IMR-90 (cell line): ENCODE data around the gene OR2A12. TPM values are rescaled to one million over a fixed set of nuclear protein-coding genes. Genes with fewer than 3 reads are reported as not detected.

Experiments used
- ATAC-seq: fragments of 200-7000 bp; cut with Tn5 transposase; 2 replicates; pipeline ENCODE4 v1.9.1; 2020; ENCODE audit warnings: low read depth, mild to moderate bottlenecking, moderate library complexity
- BruUV-seq: library from RNA; stranded (reverse); fragments of 400-500 nt; replicated peaks from 2 replicates; lab custom pipeline; 2021; lab: Mats Ljungman, UMichigan
- CTCF ChIA-PET: fragments of 300-600 bp; formaldehyde crosslinking; extraction: SDS; loops from one replicate; lab custom pipeline; 2021; ENCODE audit warnings: antibody characterized with exemption; lab: Yijun Ruan, JAX
- POLR2A ChIA-PET: fragments of 300-600 bp; sonication (Branson Sonifier 250); formaldehyde crosslinking; loops from one replicate; lab custom pipeline; 2022; ENCODE audit warnings: antibody characterized with exemption; ENCODE audit not compliant: unreplicated experiment; lab: Charles Lee
- DNase-seq: peaks from one replicate; pipeline ENCODE4 v3.0.0; 2013
- H2AFZ ChIP-seq: replicated peaks from 2 replicates; pipeline ENCODE3; 2013; ENCODE audit warnings: low read length, mild to moderate bottlenecking; ENCODE audit not compliant: poor library complexity
- H2AK5ac ChIP-seq: 2 replicates; pipeline ENCODE4 v1.6.1; 2013; ENCODE audit warnings: low read depth, low read length, inconsistent platforms
- H2AK9ac ChIP-seq: replicated peaks from 2 replicates; pipeline ENCODE3; 2013; ENCODE audit warnings: mild to moderate bottlenecking, low read depth, low read length, moderate library complexity; ENCODE audit not compliant: poor library complexity
- H2BK120ac ChIP-seq: 2 replicates; pipeline ENCODE4 v1.6.1; 2013; ENCODE audit warnings: low read depth, low read length, inconsistent platforms
- H2BK15ac ChIP-seq: 3 replicates; pipeline ENCODE4 v1.6.1; 2013; ENCODE audit warnings: low read depth, low read length, inconsistent platforms
- H2BK20ac ChIP-seq: 2 replicates; pipeline ENCODE4 v1.6.1; 2013; ENCODE audit warnings: low read depth, mild to moderate bottlenecking, inconsistent platforms, low read length, moderate library complexity
- H2BK5ac ChIP-seq: 2 replicates; pipeline ENCODE4 v1.6.1; 2013; ENCODE audit warnings: mild to moderate bottlenecking, low read depth, low read length, inconsistent platforms; ENCODE audit not compliant: poor library complexity, severe bottlenecking
- H3K14ac ChIP-seq: replicated peaks from 2 replicates; pipeline ENCODE4 v1.6.1; 2013; ENCODE audit warnings: low read depth, low read length, inconsistent platforms
- H3K18ac ChIP-seq: 2 replicates; pipeline ENCODE4 v1.6.1; 2013; ENCODE audit warnings: low read depth, low read length, control low read depth
- H3K23ac ChIP-seq: 2 replicates; pipeline ENCODE4 v1.6.1; 2013; ENCODE audit warnings: low read depth, low read length, inconsistent platforms
- H3K27ac ChIP-seq: 2 replicates; pipeline ENCODE4 v1.5.1; 2013; ENCODE audit warnings: mild to moderate bottlenecking, control low read depth, low read length; ENCODE audit not compliant: insufficient read depth
- H3K27me3 ChIP-seq: 2 replicates; pipeline ENCODE4 v1.6.1; 2013; ENCODE audit warnings: low read length; ENCODE audit not compliant: control insufficient read depth, insufficient read depth
- H3K36me3 ChIP-seq: 2 replicates; pipeline ENCODE4 v1.6.1; 2013; ENCODE audit warnings: low read length, mixed read lengths; ENCODE audit not compliant: control insufficient read depth, insufficient read depth
- H3K4ac ChIP-seq: 2 replicates; pipeline ENCODE4 v1.6.1; 2013; ENCODE audit warnings: low read depth, low read length, inconsistent platforms
- H3K4me1 ChIP-seq: 2 replicates; pipeline ENCODE4 v1.6.1; 2013; ENCODE audit warnings: low read length, mixed read lengths; ENCODE audit not compliant: control insufficient read depth, insufficient read depth
- H3K4me2 ChIP-seq: 2 replicates; pipeline ENCODE4 v1.6.1; 2013; ENCODE audit warnings: low read depth, mild to moderate bottlenecking, control low read depth, low read length, moderate library complexity
- H3K4me3 ChIP-seq: 2 replicates; pipeline ENCODE4 v1.5.1; 2013; ENCODE audit warnings: low read depth, mild to moderate bottlenecking, control low read depth, low read length, moderate library complexity; ENCODE audit not compliant: insufficient read depth
- H3K56ac ChIP-seq: 2 replicates; pipeline ENCODE4 v1.6.1; 2013; ENCODE audit warnings: low read length, inconsistent platforms; ENCODE audit not compliant: insufficient read depth; ENCODE audit errors: extremely low read depth
- H3K79me1 ChIP-seq, 2 experiments: 2 replicates each; pipeline ENCODE4 v1.6.1; 2013; ENCODE audit warnings: low read length in 2 of 2, inconsistent platforms in 1 of 2, low read depth in 1 of 2
- H3K9ac ChIP-seq: 2 replicates; pipeline ENCODE4 v1.6.1; 2013; ENCODE audit warnings: low read depth, low read length, control low read depth
- H3K9me1 ChIP-seq: 2 replicates; pipeline ENCODE4 v1.6.1; 2013; ENCODE audit warnings: low read length, inconsistent platforms; ENCODE audit not compliant: insufficient read depth
- H3K9me3 ChIP-seq: 2 replicates; pipeline ENCODE4 v1.6.1; 2013; ENCODE audit warnings: low read length; ENCODE audit not compliant: control insufficient read depth, insufficient read depth
- H4K20me1 ChIP-seq: 2 replicates; pipeline ENCODE4 v1.6.1; 2013; ENCODE audit warnings: low read length, inconsistent platforms; ENCODE audit not compliant: insufficient read depth
- H4K5ac ChIP-seq: 2 replicates; pipeline ENCODE4 v1.6.1; 2013; ENCODE audit warnings: mild to moderate bottlenecking, low read depth, low read length, control low read depth
- H4K8ac ChIP-seq, 2 experiments: 2 replicates each; pipeline ENCODE4 v1.6.1; 2013; ENCODE audit warnings: low read depth in 2 of 2, low read length in 2 of 2, control low read depth in 1 of 2, inconsistent platforms in 1 of 2
- H4K91ac ChIP-seq: 2 replicates; pipeline ENCODE4 v1.6.1; 2013; ENCODE audit warnings: low read depth, low read length, inconsistent platforms; ENCODE audit not compliant: insufficient read depth
- BHLHE40 ChIP-seq: fragments of 150-350 bp; IDR thresholded peaks from 2 replicates; pipeline ENCODE4 v1.6.1; 2016; ENCODE audit warnings: mild to moderate bottlenecking, low read depth, low read length
- CEBPB ChIP-seq: IDR thresholded peaks from 2 replicates; pipeline ENCODE4 v1.6.1; 2012; ENCODE audit warnings: low read depth, low read length, improper control_type of control experiment
- CHD1 ChIP-seq: IDR thresholded peaks from 2 replicates; pipeline ENCODE4 v1.6.1; 2012; ENCODE audit warnings: low read depth, low read length, improper control_type of control experiment
- CTCF ChIP-seq: conservative IDR thresholded peaks from 2 replicates; pipeline ENCODE4 v1.5.1; 2012; ENCODE audit warnings: mild to moderate bottlenecking, low read depth, low read length, improper control_type of control experiment
- ELK1 ChIP-seq: fragments of 150-350 bp; IDR thresholded peaks from 2 replicates; pipeline ENCODE4 v1.6.1; 2016; ENCODE audit warnings: low read depth, mild to moderate bottlenecking, low read length, moderate library complexity, borderline replicate concordance
- FOS ChIP-seq: fragments of 150-350 bp; IDR thresholded peaks from 2 replicates; pipeline ENCODE4 v1.6.1; 2016; ENCODE audit warnings: low read depth, low read length
- MAFK ChIP-seq: IDR thresholded peaks from 2 replicates; pipeline ENCODE4 v1.6.1; 2012; ENCODE audit warnings: low read depth, low read length, improper control_type of control experiment
- MAZ ChIP-seq: IDR thresholded peaks from 2 replicates; pipeline ENCODE4 v1.6.1; 2012; ENCODE audit warnings: low read depth, mild to moderate bottlenecking, low read length, improper control_type of control experiment, moderate library complexity, borderline replicate concordance
- MXI1 ChIP-seq: IDR thresholded peaks from 2 replicates; pipeline ENCODE4 v1.6.1; 2012; ENCODE audit warnings: low read depth, mild to moderate bottlenecking, low read length, moderate library complexity, borderline replicate concordance
- NFE2L2 ChIP-seq: fragments of 150-350 bp; IDR thresholded peaks from 2 replicates; pipeline ENCODE4 v1.6.1; 2016; ENCODE audit warnings: low read depth, mild to moderate bottlenecking, low read length
- POLR2A ChIP-seq: IDR thresholded peaks from 2 replicates; pipeline ENCODE4 v1.6.1; 2012; ENCODE audit warnings: mild to moderate bottlenecking, low read depth, low read length
- RAD21 ChIP-seq: IDR thresholded peaks from 2 replicates; pipeline ENCODE4 v1.6.1; 2012; ENCODE audit warnings: low read length, improper control_type of control experiment
- RCOR1 ChIP-seq: IDR thresholded peaks from 2 replicates; pipeline ENCODE4 v1.6.1; 2012; ENCODE audit warnings: mild to moderate bottlenecking, low read length, improper control_type of control experiment; ENCODE audit not compliant: insufficient replicate concordance
- RFX5 ChIP-seq: IDR thresholded peaks from 2 replicates; pipeline ENCODE4 v1.8.0; 2012; ENCODE audit warnings: low read depth, mild to moderate bottlenecking, low read length, moderate library complexity
- SMC3 ChIP-seq: fragments of 150-350 bp; IDR thresholded peaks from 2 replicates; pipeline ENCODE4 v1.6.1; 2016; ENCODE audit warnings: low read depth, mild to moderate bottlenecking, antibody characterized with exemption, low read length, moderate library complexity
- USF2 ChIP-seq: fragments of 150-350 bp; IDR thresholded peaks from 2 replicates; pipeline ENCODE4 v1.6.1; 2017; ENCODE audit warnings: mild to moderate bottlenecking, antibody characterized with exemption, low read length, low read depth
- WGBS, 2 experiments: methylation state at CpG; one replicate each; pipeline versions ENCODE4 v1.1.5 to v1.1.7; 2013; ENCODE audit warnings: missing lambda C conversion rate in 2 of 2; ENCODE audit not compliant: insufficient read length in 1 of 2; ENCODE audit errors: extremely low coverage in 2 of 2; 5-methylcytosine and 5-hydroxymethylcytosine counted together
- dilution Hi-C: fragments of 300-500 bp; cut with HindIII; formaldehyde crosslinking; loops from one replicate; pipeline ENCODE4 v1.14.3; 2018; ENCODE audit warnings: low sequenced_read_pairs; ENCODE audit not compliant: unreplicated experiment
- in situ Hi-C: fragments of 300-500 bp; cut with MboI; formaldehyde crosslinking; loops from 3 replicates; pipeline ENCODE4 v1.14.3; 2019; ENCODE audit warnings: low sequenced_read_pairs, inconsistent platforms, mixed read lengths
- intact Hi-C: fragments of 100-400 bp; cut with micrococcal nuclease; formaldehyde crosslinking; loops from 2 replicates; pipeline ENCODE4 v1.10.0; 2022
- polyA plus RNA-seq, 3 experiments: library from polyadenylated mRNA; depleted of rRNA; stranded (reverse); fragments of >200 nt; gene quantifications; 2 replicates each; pipeline ENCODE4 v1.2.3, GENCODE V29; 2012; ENCODE audit warnings: low replicate concordance in 1 of 3
- total RNA-seq: library from RNA; depleted of rRNA; stranded (reverse); fragments of >200 nt; gene quantifications from 2 replicates; pipeline ENCODE4 v1.2.3, GENCODE V29; 2012

The OR2A12 gene
- total and polyA plus RNA-seq, 2 of the 4 experiments (the other 2 are of a cell fraction) = not detected

GRCh38 chr7:144133307-144133706 is 47.2 kb downstream of the OR2A12 start:
- Histone ChIP-seq H2AK9ac (no peak overlapping the region), H4K8ac (no peak overlapping the region), H3K27me3 (no peaks in the 10 kb centered on the region), H3K36me3 (no peaks in the 10 kb centered on the region), H3K27ac (no peak overlapping the region), H3K4me1 (no peaks in the 10 kb centered on the region), H3K4ac (no peak overlapping the region), H2BK5ac (no peak overlapping the region), H2BK15ac (no peak overlapping the region), H2AK5ac (no peak overlapping the region), H3K9me1 (no peaks in the 10 kb centered on the region), H3K9me3 (no peaks in the 10 kb centered on the region), H3K4me3 (no peak overlapping the region), H3K79me1 (no peaks in the 10 kb centered on the region), H3K4me2 (no peak overlapping the region), H4K91ac (no peak overlapping the region), H3K18ac (no peak overlapping the region), H2AFZ (no peak overlapping the region), H3K14ac (no peak overlapping the region), H2BK20ac (no peak overlapping the region), H4K20me1 (no peaks in the 10 kb centered on the region), H2BK120ac (no peak overlapping the region), H4K5ac (no peak overlapping the region), H3K56ac (no peak overlapping the region), H3K9ac (no peak overlapping the region), H3K23ac (no peak overlapping the region)
- in situ Hi-C loops = no loop called here
- ATAC-seq (no peak), DNase-seq (no peak)
- TF ChIP-seq RAD21 (no peak), NFE2L2 (no peak), FOS (no peak), CHD1 (no peak), MXI1 (no peak), RCOR1 (no peak), RFX5 (no peak), CEBPB (no peak), BHLHE40 (no peak), MAFK (no peak), SMC3 (no peak), POLR2A (no peak), ELK1 (no peak), USF2 (no peak), CTCF (no peak), MAZ (no peak)
- ChIA-PET CTCF (no interaction called here), POLR2A (no interaction called here)
- no TSS peak for BruUV-seq
- no CpG with 5 or more reads among the region's 6 CpGs for WGBS, 2 experiments
- dilution Hi-C loops = no loop called here
- intact Hi-C loops = no loop called here
